Testis (tissue), 2 donors: Measurements from ENCODE around the gene TAS2R10.

Experiments
- POLR2A ChIP-seq: fragments of 450-650 bp; IDR thresholded peaks from one replicate; pipeline ENCODE4 v1.6.1; 2017; ENCODE audit warnings: antibody characterized with exemption, mild to moderate bottlenecking, moderate library complexity
- TF ChIP-seq, protein P1 (sequence below), 3 experiments: fragments of 450-650 bp in 2 of 3; fragments of 200-600 bp in 1 of 3; sonication (generic) in 1 of 3; IDR thresholded peaks; one replicate each; pipeline ENCODE4 v1.5.1; 2016 to 2019; ENCODE audit warnings: antibody characterized with exemption in 3 of 3, mild to moderate bottlenecking in 2 of 3, moderate library complexity in 1 of 3

DNA sequence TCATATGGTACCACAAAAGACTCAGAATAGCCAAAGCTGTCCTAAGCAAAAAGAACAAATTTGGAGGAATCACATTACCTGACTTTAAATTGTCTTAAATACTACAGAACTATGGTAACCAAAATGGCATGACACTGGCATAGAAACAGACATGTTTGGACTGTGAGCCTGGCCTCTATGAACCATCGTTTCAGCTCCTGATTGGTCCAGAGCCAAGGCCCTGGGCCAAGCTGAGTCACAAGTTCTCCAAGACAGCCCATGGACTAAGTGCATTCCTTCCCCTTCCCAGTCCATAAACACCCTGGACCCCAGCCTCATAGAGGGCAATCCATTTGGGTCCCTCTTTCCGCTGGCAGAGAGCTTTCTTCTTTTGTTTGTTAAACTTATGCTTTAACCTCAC lies 35.2 kb upstream of the TAS2R10 start:
- TF ChIP-seq POLR2A: no peak
- TF ChIP-seq, protein P1, sequence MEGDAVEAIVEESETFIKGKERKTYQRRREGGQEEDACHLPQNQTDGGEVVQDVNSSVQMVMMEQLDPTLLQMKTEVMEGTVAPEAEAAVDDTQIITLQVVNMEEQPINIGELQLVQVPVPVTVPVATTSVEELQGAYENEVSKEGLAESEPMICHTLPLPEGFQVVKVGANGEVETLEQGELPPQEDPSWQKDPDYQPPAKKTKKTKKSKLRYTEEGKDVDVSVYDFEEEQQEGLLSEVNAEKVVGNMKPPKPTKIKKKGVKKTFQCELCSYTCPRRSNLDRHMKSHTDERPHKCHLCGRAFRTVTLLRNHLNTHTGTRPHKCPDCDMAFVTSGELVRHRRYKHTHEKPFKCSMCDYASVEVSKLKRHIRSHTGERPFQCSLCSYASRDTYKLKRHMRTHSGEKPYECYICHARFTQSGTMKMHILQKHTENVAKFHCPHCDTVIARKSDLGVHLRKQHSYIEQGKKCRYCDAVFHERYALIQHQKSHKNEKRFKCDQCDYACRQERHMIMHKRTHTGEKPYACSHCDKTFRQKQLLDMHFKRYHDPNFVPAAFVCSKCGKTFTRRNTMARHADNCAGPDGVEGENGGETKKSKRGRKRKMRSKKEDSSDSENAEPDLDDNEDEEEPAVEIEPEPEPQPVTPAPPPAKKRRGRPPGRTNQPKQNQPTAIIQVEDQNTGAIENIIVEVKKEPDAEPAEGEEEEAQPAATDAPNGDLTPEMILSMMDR (IDR thresholded peaks at IDR 0.05): no peak
